Kidney (tissue), 14 donors: Measurements from ENCODE around the gene FAM221B. TPM values are rescaled to one million over a fixed set of nuclear protein-coding genes. Genes with fewer than 3 reads are reported as not detected.

Experiments
- DNase-seq, 5 donors: peaks; one replicate each; pipeline ENCODE4 v3.0.0-alpha.2; 2013 to 2020
- FAIRE-seq: peaks from 2 replicates; lab custom pipeline; 2012; peaks lifted over from hg19 to GRCh38; lab: Jason Lieb, UNC
- H3K27ac ChIP-seq, 2 donors: one replicate each; pipeline ENCODE4 v1.7.0; 2013; ENCODE audit warnings: low read depth in 2 of 2, low read length in 2 of 2, inconsistent platforms in 1 of 2
- H3K27me3 ChIP-seq: one replicate; pipeline ENCODE4 v1.7.1; 2013; ENCODE audit warnings: low read length, inconsistent platforms; ENCODE audit not compliant: control insufficient read depth, insufficient read depth
- H3K36me3 ChIP-seq, 3 donors: one replicate each; pipeline versions ENCODE4 v1.7.0 to v1.7.1; 2013; ENCODE audit warnings: low read length in 3 of 3, control low read depth in 1 of 3, inconsistent platforms in 1 of 3; ENCODE audit not compliant: insufficient read depth in 3 of 3, control insufficient read depth in 2 of 3
- H3K4me1 ChIP-seq, 3 donors: one replicate each; pipeline versions ENCODE4 v1.7.0 to v1.7.1; 2013; ENCODE audit warnings: low read length in 3 of 3, inconsistent platforms in 1 of 3, low read depth in 1 of 3; ENCODE audit not compliant: control insufficient read depth in 2 of 3, insufficient read depth in 2 of 3
- H3K4me3 ChIP-seq, 3 donors: one replicate each; pipeline versions ENCODE4 v1.7.0 to v1.8.1; 2013; ENCODE audit warnings: low read length in 3 of 3, control low read depth in 1 of 3, inconsistent platforms in 1 of 3
- H3K9ac ChIP-seq, 3 donors: one replicate each; pipeline versions ENCODE4 v1.7.0 to v1.7.1; 2013; ENCODE audit warnings: low read length in 3 of 3, control low read depth in 1 of 3, inconsistent platforms in 1 of 3
- H3K9me3 ChIP-seq, 3 donors: one replicate each; pipeline versions ENCODE4 v1.7.0 to v1.7.1; 2013; ENCODE audit warnings: low read length in 3 of 3, control low read depth in 1 of 3, inconsistent platforms in 1 of 3; ENCODE audit not compliant: control insufficient read depth in 2 of 3, insufficient read depth in 1 of 3
- CTCF ChIP-seq: IDR thresholded peaks from 3 replicates; pipeline ENCODE4 v1.5.1; 2012; ENCODE audit warnings: mild to moderate bottlenecking, moderate library complexity, borderline replicate concordance; ENCODE audit not compliant: insufficient read depth; ENCODE audit errors: extremely low read depth
- intact Hi-C: fragments of 100-400 bp; cut with DNase I; formaldehyde crosslinking; loops from one replicate; pipeline ENCODE4 v1.11.1; 2022
- polyA plus RNA-seq: library from polyadenylated mRNA; stranded (reverse); fragments of 350-450 nt; fragmentation: Illumina TruSeq; extraction: RNeasy Lipid Tissue Mini Kit (QIAGEN cat#74804); gene quantifications from one replicate; pipeline ENCODE4 v1.2.3, GENCODE V29; 2014; ENCODE audit warnings: low read depth, low replicate concordance; ENCODE audit not compliant: insufficient read depth
- total RNA-seq: library from RNA; stranded (reverse); fragmentation: NEBNext Ultra II Directional; extraction: Animal tissue kit (Norgen Biotek cat#: 25700); gene quantifications from one replicate; pipeline ENCODE4 v1.2.1, GENCODE V29; 2021
- donor health status: control.
- donor health status: control.
- donor health status: control.
- donor health status: control.
- donor health status: control.
- donor health status: DM: yes; HTN: yes; CAD: no.
- donor health status: Normal renal cell carcinoma (clear cell type).

Gene FAM221B
- total and polyA plus RNA-seq, 2 donors from 2014 or later, result not detected

- Histone ChIP-seq H3K9me3 (no peaks in the 10 kb centered on the region), H3K9ac (no peak overlapping the region), H3K27me3 (no peaks in the 10 kb centered on the region), H3K36me3 (no peaks in the 10 kb centered on the region), H3K4me1 (no peaks in the 10 kb centered on the region), H3K27ac (no peak overlapping the region), H3K4me3 (no peak overlapping the region)
- intact Hi-C loops, result no loop called here
- no peak for FAIRE-seq
- no peak for DNase-seq
- TF ChIP-seq CTCF, result no peak
Measured at GRCh38 chr9:35822926-35823325, 5.6 kb downstream of the FAM221B start.

GRCh38 chr9:35820076-35820475 lies 8.5 kb downstream of the FAM221B start:
- no peak for TF ChIP-seq CTCF
- no peak for DNase-seq
- Histone ChIP-seq H3K27ac (no peak overlapping the region), H3K4me3 (no peak overlapping the region), H3K4me1 (no peaks in the 10 kb centered on the region), H3K27me3 (no peaks in the 10 kb centered on the region), H3K9me3 (no peaks in the 10 kb centered on the region), H3K36me3 (no peaks in the 10 kb centered on the region), H3K9ac (no peak overlapping the region)
- FAIRE-seq, result no peak
- intact Hi-C loops, result no loop called here

DNA sequence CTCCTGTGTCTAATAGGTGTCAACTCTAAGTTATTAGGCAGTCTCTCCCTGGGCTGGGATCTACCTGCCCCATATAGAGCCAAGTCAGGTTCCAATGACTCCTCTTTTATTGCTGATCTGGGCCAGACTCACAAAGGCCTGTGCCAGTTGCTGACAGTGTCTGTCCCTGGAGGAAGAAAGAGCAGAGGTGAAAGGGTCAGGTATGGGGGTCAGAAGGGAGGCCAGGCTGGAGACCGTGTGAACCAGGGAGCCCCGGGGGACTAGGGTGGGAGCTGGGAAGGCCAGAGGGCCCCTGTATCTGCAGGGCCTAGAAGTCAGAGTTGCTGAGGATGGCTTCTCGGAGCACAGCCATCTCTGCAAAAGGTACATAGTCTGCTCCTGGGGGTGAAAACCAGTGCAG lies 10.2 kb downstream of the FAM221B start:
- Histone ChIP-seq H3K27ac (no peak overlapping the region), H3K27me3 (no peaks in the 10 kb centered on the region), H3K36me3 (no peaks in the 10 kb centered on the region), H3K9me3 (no peaks in the 10 kb centered on the region), H3K9ac (no peak overlapping the region), H3K4me3 (no peak overlapping the region), H3K4me1 (peaks cover 0 to 12% (median 6%) of the 10 kb centered on the region in 3 donors)
- no peak for FAIRE-seq
- TF ChIP-seq CTCF, result no peak
- intact Hi-C loops, result no loop called here
- DNase-seq, result no peak

DNA sequence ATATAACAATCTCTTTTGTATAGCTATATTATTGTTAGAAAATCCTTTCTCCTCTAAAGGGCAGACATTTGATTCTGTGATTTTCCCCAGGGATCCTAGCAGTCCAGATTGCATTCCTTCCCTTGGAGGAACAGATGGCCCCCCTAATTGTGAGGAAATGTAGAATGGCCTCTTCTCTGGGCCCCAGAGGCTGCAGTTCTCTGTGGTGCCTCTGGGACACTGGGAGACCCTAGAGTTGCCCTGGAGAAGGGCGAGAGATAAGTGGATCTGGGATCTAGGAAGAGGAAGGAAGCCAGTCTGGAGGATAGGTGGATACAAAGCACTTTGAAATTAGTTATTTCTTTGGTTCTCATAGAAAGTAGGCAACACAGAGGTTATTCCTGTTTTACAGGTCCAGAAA lies 11.8 kb downstream of the FAM221B start:
- Histone ChIP-seq H3K27me3 (no peaks in the 10 kb centered on the region), H3K9me3 (no peaks in the 10 kb centered on the region), H3K9ac (no peak overlapping the region), H3K36me3 (no peaks in the 10 kb centered on the region), H3K4me3 (no peak overlapping the region), H3K4me1 (peaks cover 0 to 22% (median 17%) of the 10 kb centered on the region in 3 donors), H3K27ac (no peak overlapping the region)
- TF ChIP-seq CTCF, result no peak
- intact Hi-C loops, result no loop called here
- DNase-seq, result no peak
- FAIRE-seq, result no peak
